Left lung (tissue), 14 donors: Measurements from ENCODE around the gene SNTG2. TPM values are rescaled to one million over a fixed set of nuclear protein-coding genes. Genes with fewer than 3 reads are reported as not detected.

Experiments
- ATAC-seq: fragments of 200-7000 bp; cut with Tn5 transposase; one replicate; pipeline ENCODE4 v1.9.1; 2020; ENCODE audit warnings: moderate library complexity
- DNase-seq, 4 donors: peaks; one replicate each; pipeline ENCODE4 v3.0.0-alpha.2; 2013 to 2020
- H3K27ac ChIP-seq, 2 donors: fragments of 200-600 bp; sonication (generic) in 1 of 2; one replicate each; pipeline versions ENCODE4 v1.5.0 to v1.8.0; 2020 to 2021
- H3K27me3 ChIP-seq, 2 donors: fragments of 200-600 bp; sonication (generic) in 1 of 2; one replicate each; pipeline versions ENCODE4 v1.5.0 to v1.8.0; 2020 to 2021
- H3K36me3 ChIP-seq, 2 donors: fragments of 200-600 bp; sonication (generic) in 1 of 2; one replicate each; pipeline versions ENCODE4 v1.5.0 to v1.8.0; 2020 to 2021
- H3K4me1 ChIP-seq, 2 donors: fragments of 200-600 bp; one replicate each; pipeline ENCODE4 v1.8.0; 2021
- H3K4me3 ChIP-seq, 2 donors: fragments of 200-600 bp; sonication (generic) in 1 of 2; one replicate each; pipeline versions ENCODE4 v1.5.0 to v1.8.0; 2020 to 2021; ENCODE audit warnings: mild to moderate bottlenecking in 1 of 2
- H3K9me3 ChIP-seq, 2 donors: fragments of 200-600 bp; sonication (generic) in 1 of 2; one replicate each; pipeline versions ENCODE4 v1.5.0 to v1.8.0; 2020 to 2021
- intact Hi-C, 2 donors: fragments of 100-400 bp; cut with DNase I; formaldehyde crosslinking; loops; one replicate each; pipeline versions ENCODE4 v1.11.2 to v1.14.2; 2022
- long read RNA-seq, 12 donors: library from polyadenylated mRNA in 2 of 12; unstranded in 2 of 12; transcript quantifications; one replicate each; pipeline ENCODE4 v2.0.0 and lab custom pipeline, GENCODE V29; 2019 to 2026
- polyA plus RNA-seq, 6 donors: library from polyadenylated mRNA; unstranded; fragments of 120-200 nt; gene quantifications; one replicate each; pipeline ENCODE4 v1.2.1, GENCODE V29; 2013; ENCODE audit not compliant: insufficient read length in 6 of 6
- total RNA-seq, 2 donors: library from RNA; stranded (reverse); fragmentation: NEBNext Ultra II Directional; extraction: Animal tissue kit (Norgen Biotek cat#: 25700); gene quantifications; one replicate each; pipeline ENCODE4 v1.2.1, GENCODE V29; 2021
- TF ChIP-seq, protein P1 (sequence below), 2 donors: fragments of 200-600 bp; sonication (generic) in 1 of 2; IDR thresholded peaks; one replicate each; pipeline versions ENCODE4 v1.5.0 to v1.8.0; 2021; ENCODE audit warnings: antibody characterized with exemption in 2 of 2
- donor health status: DM: no; HTN: yes; CAD: no.
- donor health status: DM: no; HTN: no; CAD: no.

The SNTG2 gene
- total RNA-seq, result 1 to 10 TPM in 1 of 2 donors, under 1 TPM in 1; 0.50 to 3.2 TPM
- polyA plus RNA-seq, result under 1 TPM; 0.24 to 0.98 (median 0.64) TPM
- long read RNA-seq, donor 1, result 0 reads
- long read RNA-seq, donor 2, result 0 reads
- long read RNA-seq, donor 3, result 0 reads
- long read RNA-seq, donor 4, result 0 reads
- long read RNA-seq, donor 5, result 0 reads
- long read RNA-seq, donor 6, result 0 reads
- long read RNA-seq, donor 7, result 0 reads
- long read RNA-seq, donor 8, result 0 reads
- long read RNA-seq, donor 9, result 0 reads
- long read RNA-seq, donor 10, partial matches to known transcripts, result 1 of 1 reads
- long read RNA-seq, donor 10, other reads (novel, unspliced or antisense), result 0 of 1 reads
- long read RNA-seq, donor 11, partial matches to known transcripts, result 0 of 1 reads
- long read RNA-seq, donor 11, other reads (novel, unspliced or antisense), result 0 of 1 reads
- long read RNA-seq, donor 12, result 0 reads

- peak; percentile 97 for ATAC-seq
- H3K4me1 ChIP-seq, result peaks cover 8 to 16% of the 10 kb centered on the region in 2 donors
- peak within 1 kb of the TSS; percentile 33 to 44 for H3K4me3 ChIP-seq
- TF ChIP-seq, protein P1, sequence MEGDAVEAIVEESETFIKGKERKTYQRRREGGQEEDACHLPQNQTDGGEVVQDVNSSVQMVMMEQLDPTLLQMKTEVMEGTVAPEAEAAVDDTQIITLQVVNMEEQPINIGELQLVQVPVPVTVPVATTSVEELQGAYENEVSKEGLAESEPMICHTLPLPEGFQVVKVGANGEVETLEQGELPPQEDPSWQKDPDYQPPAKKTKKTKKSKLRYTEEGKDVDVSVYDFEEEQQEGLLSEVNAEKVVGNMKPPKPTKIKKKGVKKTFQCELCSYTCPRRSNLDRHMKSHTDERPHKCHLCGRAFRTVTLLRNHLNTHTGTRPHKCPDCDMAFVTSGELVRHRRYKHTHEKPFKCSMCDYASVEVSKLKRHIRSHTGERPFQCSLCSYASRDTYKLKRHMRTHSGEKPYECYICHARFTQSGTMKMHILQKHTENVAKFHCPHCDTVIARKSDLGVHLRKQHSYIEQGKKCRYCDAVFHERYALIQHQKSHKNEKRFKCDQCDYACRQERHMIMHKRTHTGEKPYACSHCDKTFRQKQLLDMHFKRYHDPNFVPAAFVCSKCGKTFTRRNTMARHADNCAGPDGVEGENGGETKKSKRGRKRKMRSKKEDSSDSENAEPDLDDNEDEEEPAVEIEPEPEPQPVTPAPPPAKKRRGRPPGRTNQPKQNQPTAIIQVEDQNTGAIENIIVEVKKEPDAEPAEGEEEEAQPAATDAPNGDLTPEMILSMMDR (IDR thresholded peaks at IDR 0.05), result no peak
- no peaks in the 10 kb centered on the region for H3K9me3 ChIP-seq
- peak in 2 of 4 donors; percentile 37 to 82 for DNase-seq
- intact Hi-C loops, result loop anchor here in 1 of 2 donors (10.0 kb wide), 1 partner anchor 594 kb away; no protein-coding TSS in a partner anchor
- no peaks in the 10 kb centered on the region for H3K36me3 ChIP-seq
- no peak within 1 kb of the TSS for H3K27ac ChIP-seq
- H3K27me3 ChIP-seq, result peaks cover 51 to 75% of the 10 kb centered on the region in 2 donors
Observed at GRCh38 chr2:950080-950966, at the start of gene SNTG2. TSS of gene SNTG2 (plus strand) at chr2:950849. CDS start at chr2:950997, 148 bp downstream.

DNA sequence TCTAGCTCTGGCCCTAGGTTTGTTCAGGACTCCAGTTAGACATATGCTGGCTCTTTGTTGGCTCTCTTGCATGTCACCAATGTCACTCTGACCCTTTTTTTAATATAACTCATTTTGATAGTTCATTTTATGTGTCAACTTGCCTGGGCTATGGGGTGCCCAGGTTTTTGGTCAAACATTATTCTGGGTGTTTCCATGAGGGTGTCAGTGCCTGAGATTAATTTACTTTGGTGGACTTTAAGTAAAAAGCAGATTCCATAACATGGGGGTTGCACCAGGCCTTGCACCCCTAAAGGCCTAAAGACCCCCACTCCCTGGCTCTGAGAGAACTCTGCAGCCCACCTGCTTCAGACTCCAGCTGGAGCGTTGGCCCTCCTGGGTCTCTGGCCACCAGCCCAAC is 48.1 kb upstream of the SNTG2 start:
- Histone ChIP-seq H3K4me1 (no peaks in the 10 kb centered on the region), H3K9me3 (peaks cover 0 to 2% of the 10 kb centered on the region in 2 donors), H3K4me3 (no peak overlapping the region), H3K27ac (no peak overlapping the region), H3K27me3 (peaks cover 0 to 16% of the 10 kb centered on the region in 2 donors), H3K36me3 (no peaks in the 10 kb centered on the region)
- TF ChIP-seq, protein P1 (IDR thresholded peaks at IDR 0.05), result no peak
- DNase-seq (no peak), ATAC-seq (no peak)
- intact Hi-C loops, result no loop called here

DNA sequence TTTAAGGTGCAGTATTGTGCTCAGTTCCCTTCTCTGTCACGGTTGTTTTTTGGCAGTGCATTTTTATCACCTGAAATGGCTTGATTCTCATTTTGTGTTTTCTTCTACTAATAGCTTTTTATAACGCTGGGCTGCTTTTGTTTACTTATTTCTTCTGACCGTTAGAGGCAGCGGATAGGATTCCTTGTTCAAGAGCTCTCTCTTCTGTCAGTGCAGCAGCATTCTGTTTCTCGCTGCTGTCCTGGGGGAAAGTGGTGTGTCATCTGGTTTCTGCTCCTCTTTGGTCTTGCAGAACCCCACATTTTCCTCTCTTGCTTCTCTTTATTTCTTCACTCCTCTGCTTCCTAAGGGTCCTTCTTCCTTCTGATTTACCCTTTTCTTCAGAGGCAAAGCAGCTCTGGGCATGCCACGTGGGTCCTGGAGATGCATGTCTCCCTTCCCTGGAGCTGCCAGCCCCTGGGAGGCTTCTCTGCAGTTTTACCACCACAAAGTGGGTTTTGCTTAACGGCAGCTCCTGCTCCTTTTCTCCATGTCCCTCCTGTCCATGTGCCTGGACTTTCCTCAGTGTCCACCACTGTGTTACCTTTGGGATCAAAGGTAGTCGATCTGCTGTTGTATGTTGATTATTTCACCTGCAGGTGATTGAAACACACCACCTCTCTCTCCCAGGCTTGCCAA is 47.3 kb upstream of the SNTG2 start:
- DNase-seq, result no peak
- no peak for ATAC-seq
- TF ChIP-seq, protein P1 (IDR thresholded peaks at IDR 0.05), result no peak
- peaks cover 0 to 16% of the 10 kb centered on the region in 2 donors for H3K27me3 ChIP-seq
- H3K36me3 ChIP-seq, result no peaks in the 10 kb centered on the region
- no peak overlapping the region for H3K4me3 ChIP-seq
- peaks cover 0 to 2% of the 10 kb centered on the region in 2 donors for H3K9me3 ChIP-seq
- H3K4me1 ChIP-seq, result no peaks in the 10 kb centered on the region
- H3K27ac ChIP-seq, result no peak overlapping the region
- intact Hi-C loops, result no loop called here

GRCh38 chr2:904246-905024 is 46.2 kb upstream of the SNTG2 start:
- peaks cover 0 to 16% of the 10 kb centered on the region in 2 donors for H3K27me3 ChIP-seq
- peaks cover 0 to 2% of the 10 kb centered on the region in 2 donors for H3K9me3 ChIP-seq
- no peaks in the 10 kb centered on the region for H3K4me1 ChIP-seq
- no peak for ATAC-seq
- no peak for DNase-seq
- intact Hi-C loops, result no loop called here
- no peaks in the 10 kb centered on the region for H3K36me3 ChIP-seq
- H3K4me3 ChIP-seq, result no peak overlapping the region
- H3K27ac ChIP-seq, result no peak overlapping the region
- TF ChIP-seq, protein P1 (IDR thresholded peaks at IDR 0.05), result no peak
